Stimulated activated CD8-positive, alpha-beta memory T cell treated with anti-CD3 and anti-CD28 coated beads, Interleukin-4, amount 100 ng/mL, for 24 hours (primary cell): ENCODE data around the gene LAMA3.

Experiments
- DNase-seq: peaks from one replicate; pipeline ENCODE4 v3.0.0-alpha.2; 2020; ENCODE audit warnings: low read depth

LAMA3 gene

DNA sequence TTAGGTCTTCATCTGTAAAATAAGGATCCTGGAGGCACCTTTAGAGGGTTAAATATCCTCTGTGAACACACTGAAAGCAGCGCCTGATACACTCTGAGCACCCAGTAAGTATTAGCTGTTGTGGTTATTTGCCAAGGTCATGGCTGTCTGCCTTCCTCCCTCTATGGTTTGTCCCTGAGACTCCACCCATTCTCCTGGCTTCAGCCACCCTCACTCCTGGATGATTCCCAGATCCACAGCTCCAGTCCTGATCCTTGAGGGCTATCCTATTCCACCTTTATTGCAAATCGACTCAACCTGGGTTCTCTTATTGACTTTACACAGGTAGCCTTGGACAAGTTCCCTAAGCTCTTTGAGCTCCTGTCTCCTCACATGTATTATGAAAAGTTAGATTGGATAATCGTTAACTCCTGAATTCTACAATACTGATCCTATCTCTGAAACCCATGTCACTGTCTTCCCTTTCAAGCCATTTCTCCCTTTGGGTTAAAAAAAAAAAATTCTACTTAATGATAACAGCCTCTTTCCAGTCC, 162.3 kb downstream of the LAMA3 start:
- DNase-seq, result no peak

DNA sequence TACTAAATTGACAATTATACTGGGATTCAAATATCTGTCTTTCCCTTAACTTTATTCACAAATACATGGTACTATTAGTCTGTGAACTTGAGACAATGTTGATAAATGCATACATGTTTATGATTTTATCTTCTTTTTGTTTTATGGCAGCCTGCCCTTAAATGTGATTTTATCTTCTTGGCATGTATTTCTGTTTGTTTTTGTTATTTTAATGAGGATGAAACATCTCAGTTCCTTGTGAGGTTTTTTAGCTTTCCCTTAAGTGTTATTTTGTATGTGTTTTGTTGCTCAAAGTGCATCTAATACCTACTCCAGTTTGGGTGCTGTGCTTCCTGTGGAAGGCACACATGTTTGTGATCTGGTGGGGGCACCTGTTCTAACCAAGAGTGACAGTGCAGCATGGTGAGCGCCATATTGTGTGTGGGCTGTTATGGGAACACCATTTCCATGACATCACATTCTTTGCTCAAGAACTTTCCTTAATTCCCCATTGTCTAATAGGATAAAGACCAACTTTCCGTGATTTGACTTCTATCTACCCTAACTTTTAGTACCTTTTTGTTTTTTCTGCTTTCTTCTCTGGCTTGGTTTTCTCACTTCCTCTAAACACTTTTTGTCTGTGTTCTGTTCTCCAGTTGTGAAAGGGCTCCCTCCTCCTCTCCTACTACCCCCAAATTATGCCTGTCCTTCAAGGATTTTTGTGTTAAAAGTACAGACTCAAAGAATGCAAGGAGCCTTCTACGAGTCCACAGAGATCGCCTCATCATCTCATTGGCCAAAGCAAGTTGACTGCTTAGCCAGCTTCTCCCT, 163.2 kb downstream of the LAMA3 start:
- no peak for DNase-seq

DNA sequence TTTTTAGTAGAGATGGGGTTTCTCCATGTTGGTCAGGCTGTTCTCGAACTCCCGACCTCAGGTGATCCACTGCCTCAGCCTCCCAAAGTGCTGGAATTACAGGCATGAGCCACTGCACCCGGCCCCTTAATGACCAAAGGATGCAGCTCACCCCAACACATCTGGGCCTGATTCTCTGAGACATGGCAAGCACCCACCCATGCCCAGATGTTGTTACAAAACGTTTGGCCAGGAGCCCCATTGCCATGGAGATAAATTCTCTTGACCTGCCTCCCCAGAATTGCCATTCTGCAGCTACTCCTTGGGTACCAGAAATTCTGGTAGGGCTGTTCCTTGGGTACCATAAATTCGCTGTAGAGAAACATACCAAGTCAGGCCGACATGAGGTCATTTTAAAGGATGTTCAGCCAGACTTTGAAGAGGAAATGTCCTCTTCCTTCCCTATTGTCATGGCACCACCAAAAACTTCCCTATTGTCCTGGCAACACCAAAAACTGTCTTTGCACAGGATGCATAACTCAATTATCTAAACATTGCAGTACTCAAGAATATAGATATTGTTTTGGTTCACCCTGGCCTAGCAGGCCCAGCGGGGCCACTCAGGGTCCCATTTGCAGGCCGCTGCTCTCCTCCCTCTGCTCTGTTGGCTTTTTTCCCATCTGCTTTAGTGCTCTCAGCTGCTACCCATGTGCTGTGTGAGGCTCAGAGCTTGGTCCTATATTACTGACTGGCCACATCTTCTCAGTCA, 164.4 kb downstream of the LAMA3 start:
- no peak for DNase-seq

DNA sequence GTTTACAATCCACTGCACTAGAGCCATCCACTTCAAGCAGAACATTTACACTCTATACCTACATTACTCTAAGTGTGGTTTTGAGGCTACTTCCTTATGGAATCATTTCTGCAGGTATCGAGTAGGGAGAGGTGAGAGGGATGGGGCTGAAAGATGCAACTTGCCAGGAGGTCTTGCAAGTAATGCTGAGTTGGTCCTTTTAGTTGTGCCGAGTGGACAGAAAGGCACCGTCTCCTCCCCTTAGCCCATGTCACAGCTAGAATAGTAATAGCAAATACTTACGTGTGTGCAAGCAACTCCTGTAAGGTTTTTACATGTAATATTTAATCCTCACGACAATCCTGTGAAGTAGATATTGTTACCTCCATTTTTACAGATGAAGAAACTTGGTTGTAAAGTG, 166.5 kb downstream of the LAMA3 start:
- DNase-seq, result no peak

DNA sequence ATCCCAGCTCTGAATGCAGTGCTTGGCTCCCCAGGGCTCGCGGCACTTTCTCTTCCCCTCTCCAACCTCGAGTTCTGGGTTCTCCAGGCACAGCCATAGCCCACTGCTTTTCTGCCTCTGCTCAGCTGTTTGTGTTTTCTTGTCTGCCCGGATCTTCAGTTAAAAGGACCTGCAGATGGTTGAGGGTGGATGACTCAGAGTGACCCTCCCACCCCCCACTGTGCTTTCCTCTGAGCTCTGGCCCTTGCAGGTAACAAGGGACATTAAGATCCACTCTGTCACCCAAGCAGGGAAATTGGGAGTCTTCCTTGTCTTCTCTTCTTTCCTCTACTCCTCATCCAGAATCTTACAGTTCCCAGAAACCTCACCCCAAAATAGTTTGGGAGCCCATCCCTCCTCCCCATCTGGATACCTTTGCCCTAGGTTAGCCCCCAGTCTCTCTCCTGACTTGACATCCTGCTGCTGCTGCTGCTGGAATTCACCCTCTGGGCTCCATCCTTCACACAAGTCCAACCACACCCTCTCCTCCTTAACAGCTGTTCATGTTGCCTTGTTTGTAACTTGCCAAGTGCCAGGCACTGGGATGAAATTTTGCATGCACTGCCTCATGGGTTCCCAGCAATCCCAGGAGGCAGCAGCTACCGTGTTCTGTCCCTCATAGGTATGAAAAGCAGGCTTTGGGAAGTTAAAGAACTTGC, 167.4 kb downstream of the LAMA3 start:
- DNase-seq, result no peak

DNA sequence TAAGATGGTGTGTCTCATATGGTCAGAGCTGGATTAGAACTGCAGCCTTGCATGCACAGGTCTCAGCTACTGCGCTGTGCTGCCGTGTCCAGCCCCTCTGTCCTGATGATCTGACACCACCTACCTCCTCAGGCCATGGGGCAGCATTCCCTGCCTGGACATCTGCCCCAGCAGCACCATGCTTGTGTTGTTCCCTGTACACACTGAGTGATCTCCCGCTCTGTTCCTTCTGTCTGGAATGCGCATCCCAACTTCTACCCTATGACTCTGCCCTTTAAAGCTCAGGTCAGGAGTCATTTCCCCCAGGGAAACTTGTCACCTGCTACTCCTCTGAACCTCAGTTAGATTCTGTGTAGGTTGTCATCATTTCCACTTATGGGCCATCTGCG, 167.9 kb downstream of the LAMA3 start:
- no peak for DNase-seq

DNA sequence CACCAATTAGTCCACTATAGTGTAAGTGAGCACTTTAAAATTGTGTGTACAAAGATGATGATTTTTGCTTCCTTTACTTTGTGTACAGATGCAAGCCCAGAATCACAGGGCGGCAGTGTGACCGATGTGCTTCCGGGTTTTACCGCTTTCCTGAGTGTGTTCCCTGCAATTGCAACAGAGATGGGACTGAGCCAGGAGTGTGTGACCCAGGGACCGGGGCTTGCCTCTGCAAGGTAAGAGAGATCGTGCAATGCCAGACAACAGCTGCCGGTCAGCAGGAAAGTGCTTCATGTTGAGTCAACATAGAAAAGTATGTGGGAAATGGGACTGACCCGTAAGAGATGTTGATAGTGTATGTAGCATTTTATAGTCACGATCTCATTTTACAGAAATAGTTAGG, 168.5 kb downstream of the LAMA3 start:
- DNase-seq, result no peak

DNA sequence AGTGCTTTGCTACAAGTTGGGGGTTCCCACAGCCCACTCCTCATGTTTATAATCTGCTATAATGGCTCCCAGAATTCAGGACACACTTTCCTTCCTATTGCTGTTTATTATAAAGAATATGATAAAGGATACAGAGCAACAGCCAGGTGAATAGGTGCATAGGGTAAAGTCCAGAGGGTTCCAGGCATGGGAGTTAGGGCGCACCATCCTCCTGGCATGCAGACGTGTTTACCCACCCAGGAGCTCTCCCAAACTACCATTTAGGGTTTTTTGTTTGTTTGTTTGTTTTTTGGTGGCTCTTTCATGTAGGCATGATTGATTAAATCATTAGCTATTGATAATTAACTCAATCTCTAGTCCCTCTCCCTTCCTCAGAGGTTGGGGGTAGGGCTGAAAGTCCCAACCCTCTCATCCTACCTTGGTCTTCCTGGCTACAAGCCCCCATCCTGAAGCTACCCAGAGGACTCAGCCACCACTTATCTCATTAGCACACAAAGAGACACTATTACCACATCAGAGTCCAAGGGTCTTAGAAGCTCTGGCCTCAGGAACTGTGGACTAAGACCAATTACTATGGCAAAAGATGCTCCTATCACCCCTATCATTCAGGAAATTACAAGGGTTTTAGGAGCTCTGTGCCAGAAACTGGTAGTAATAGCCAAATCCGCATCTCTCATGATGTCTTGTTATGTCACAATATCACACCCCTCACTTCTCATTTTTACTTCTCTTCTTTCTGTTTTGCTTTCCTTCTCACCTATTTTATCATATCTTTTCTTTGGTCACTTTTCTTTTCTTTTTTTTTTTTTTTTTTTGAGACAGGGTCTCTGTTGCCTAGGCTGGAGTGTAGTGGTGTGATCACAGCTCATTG, 170.4 kb downstream of the LAMA3 start:
- DNase-seq, result no peak

DNA sequence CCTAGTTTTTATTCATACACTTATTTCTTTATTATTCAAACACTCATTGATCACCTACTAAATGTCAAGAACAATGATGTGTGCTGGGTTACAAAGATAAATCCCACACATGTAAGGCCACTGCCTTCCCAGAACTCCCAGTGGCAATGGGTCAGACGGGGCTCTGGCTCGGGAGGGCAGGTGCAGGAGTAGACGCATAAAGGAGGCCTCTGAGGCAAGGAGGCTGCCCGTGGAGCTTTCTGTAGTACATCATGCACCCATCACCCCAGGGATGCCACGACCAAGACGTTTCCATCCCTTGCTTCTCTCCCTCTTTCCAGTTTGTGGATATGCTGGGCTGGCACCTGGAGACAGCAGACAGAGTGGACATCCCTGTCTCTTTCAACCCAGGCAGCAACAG, 172.1 kb downstream of the LAMA3 start:
- DNase-seq, result no peak

DNA sequence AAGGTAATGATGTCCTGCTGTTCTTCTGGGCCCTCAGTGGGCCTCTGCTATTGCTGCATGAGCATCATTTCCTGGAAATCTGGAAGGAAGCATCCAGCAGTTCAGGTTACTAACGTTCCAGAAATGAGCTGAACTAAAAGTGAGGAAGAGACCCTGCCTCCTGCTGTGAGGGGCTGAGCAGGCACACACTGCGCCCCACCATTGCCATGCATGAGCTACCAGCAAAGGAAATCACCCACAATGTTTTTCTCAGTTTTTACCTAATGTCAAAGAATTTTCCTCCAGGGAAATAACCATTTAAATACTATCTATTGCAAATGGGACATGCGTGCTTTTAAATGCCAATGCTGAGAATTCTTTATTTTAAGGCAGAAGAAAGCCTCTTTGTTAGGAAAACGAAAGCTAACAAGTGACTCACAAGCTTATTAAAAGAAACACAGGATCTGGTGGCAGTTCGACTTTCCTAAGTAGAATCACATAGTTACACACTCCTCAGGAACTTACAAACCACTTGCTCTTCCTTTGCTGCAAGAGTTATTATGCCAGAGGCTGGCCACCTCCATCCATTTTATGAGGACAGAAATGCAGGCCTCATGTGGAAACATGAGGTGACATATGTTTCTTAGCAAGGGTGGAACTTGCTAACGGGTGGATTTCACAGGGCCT, 172.7 kb downstream of the LAMA3 start:
- no peak for DNase-seq

DNA sequence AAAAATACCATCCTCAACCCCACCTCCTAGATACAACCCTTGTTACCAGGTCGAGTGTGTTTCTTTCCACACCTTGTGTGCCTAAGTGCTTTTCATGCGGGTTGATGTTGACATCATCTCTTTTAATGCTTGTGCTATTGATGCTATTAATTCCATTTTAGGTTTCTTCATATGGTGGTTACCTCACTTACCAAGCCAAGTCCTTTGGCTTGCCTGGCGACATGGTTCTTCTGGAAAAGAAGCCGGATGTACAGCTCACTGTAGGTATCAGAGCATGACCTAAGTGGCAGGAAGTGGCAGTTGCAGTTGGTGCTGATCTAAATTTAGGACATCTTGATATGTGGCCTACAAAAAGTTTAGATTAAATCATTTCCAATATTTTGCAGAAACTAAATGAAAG, 175.4 kb downstream of the LAMA3 start:
- DNase-seq, result no peak

DNA sequence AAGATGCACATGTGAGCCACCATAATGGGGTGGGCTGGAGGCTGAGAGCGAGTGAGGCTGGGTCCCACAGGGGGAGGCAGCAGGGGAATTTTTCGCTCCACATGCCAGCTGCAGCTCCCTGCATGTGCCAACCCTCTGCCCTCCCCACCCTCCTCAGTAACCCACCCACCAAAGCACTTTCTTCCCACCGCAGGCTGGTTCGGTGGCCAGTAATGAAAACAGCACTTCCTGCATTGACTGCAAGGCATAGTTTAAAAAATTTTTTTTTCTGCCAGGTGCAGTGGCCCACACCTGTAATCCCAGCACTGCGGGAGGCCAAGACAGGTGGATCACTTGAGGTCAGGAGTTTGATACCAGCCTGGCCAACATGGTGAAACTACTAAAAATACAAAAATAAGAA, 177.8 kb downstream of the LAMA3 start:
- DNase-seq, result no peak

DNA sequence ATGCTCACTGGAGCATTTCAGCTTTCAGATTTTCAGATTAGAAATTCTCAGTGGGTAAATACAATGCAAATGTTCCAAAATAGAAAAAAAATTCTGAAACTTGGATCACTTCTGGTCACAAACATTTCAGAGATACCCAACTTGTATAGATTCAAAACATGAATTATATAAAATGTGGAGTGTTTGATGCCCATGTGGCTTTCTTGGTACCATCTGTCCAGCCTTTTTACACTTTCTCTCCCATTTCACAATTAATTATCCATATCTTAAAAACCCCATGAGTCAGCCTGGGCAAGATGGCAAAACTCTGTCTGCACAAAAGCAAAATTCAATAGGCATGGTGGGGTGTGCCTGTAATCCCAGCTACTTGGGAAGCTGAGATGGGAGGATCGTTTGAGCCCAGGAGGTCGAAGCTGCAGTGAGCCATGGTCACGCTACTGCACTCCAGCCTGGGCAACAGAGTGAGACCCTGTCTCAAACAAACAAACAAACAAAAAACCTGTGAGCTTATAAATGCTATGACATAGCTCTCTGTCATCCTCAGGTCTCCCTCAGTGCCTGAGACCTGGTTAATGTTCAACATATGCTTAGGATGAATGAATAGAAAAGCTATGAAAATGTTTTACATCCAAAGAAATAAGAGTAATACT, 179.0 kb downstream of the LAMA3 start:
- no peak for DNase-seq

DNA sequence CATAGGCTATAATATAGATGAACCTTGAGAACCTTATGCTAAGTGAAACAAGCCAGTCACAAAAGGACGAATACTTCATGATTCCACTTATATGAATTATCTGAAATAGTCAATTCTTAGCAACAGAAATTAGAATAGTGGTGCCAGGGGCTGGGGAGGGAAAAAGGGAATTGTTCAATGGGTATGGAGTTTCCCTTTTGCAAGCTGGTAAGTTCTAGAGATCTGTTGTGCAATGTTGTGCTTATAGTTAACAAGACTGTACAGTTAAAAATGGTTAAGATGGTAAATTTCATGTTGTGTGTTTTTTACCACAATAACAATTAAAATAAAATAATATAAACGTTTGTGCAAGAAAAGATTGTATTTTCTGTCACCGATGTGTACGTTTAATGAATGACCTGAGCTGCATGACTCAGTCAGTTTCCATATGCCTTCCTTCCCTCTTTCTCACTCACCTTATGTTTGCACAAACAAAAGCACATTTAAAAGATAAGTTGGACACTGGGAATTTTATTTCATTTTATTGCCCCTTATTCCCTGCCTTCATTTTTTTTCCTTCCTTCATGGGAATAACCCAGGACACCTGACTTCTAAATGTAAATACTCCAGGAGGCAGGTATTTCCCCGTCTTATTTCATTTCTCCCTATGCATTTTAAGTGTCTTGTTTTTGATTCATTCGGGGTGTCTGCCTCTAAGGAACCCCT, 181.6 kb downstream of the LAMA3 start:
- DNase-seq, result no peak

DNA sequence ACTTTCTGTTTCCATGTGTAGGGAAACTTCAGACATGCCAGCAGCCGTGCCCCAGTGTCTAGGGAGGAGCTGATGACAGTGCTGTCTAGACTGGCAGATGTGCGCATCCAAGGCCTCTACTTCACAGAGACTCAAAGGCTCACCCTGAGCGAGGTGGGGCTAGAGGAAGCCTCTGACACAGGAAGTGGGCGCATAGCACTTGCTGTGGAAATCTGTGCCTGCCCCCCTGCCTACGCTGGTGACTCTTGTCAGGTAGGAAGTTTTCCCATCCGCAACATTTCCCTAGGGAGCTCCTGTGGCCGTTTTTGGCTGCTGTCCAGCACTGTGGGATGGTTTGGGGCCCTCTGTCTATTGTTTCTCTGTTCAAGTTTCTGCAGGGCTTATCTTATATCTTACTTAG, 182.2 kb downstream of the LAMA3 start:
- peak; percentile 42 for DNase-seq

DNA sequence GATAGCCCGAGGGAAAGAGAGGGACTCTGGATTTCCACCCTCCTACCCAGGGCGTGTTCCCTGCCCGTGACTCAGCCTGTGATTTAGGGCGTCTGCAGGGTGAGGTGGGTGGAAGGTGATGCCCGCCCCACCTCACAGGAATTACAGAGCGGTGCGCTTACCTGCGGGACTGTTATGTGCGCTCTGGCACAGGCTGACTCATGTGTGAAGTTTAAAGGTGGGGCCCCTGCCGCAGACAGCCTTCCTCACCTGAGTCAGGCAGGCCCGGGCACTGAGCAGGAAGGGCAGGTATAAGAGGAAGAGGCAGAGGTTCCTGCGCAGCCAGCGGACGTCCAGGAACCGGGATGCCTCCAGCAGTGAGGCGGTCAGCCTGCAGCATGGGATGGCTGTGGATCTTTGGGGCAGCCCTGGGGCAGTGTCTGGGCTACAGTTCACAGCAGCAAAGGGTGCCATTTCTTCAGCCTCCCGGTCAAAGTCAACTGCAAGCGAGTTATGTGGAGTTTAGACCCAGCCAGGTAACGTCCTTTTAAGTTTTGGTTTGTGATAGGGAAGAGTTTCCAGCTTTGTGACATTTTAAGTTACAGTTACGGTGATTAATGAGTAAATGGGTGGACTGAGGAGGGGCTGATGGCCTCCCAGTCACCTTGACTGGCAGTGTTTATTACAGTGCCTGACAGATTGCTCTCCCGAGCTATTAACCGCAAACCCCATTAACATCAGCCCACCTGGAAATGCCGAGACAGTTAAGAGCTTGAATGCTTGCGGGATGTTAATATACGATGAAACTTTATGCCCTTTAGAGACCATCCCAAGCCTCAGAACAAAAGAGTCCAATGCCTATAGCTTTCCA, 183.7 kb downstream of the LAMA3 start:
- DNase-seq, result no peak

DNA sequence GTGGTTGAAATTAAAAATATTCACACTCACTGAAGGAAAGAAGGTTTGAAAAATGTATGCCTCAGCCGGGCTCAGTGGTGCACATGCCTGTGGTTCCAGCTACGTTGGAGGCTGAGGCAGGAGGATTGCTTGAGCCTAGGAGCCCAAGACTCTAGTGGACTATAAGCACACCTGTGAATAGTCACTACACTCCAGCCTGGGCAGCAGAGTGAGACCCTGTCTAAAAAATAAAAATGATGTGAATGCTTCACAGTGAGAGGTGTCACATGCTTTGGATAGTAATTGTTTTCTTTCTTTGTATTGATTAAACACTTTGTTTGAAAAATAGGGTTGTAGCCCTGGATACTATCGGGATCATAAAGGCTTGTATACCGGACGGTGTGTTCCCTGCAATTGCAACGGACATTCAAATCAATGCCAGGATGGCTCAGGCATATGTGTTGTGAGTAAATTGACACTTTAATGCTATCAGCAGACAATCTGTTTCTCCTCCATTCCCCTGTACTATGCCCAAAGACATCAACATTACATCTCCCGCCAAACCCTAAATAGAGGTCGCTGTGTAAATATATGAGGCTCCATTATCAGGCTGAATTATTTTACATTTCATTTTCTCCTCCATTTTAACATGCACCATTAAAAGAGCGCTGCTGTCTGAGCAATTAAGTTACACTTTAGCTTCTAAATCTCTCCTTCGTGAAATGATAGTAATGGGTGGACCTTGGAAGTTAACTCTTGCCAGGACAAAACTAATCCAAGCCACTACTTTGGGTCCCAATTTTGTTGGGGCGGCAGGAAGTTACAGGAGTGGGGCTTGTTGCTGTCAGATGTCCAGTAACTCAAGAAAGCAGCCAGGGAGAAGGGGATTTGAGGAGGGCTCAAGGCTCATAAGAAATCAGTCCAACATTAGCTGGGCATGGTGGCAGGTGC, 187.0 kb downstream of the LAMA3 start:
- no peak for DNase-seq

DNA sequence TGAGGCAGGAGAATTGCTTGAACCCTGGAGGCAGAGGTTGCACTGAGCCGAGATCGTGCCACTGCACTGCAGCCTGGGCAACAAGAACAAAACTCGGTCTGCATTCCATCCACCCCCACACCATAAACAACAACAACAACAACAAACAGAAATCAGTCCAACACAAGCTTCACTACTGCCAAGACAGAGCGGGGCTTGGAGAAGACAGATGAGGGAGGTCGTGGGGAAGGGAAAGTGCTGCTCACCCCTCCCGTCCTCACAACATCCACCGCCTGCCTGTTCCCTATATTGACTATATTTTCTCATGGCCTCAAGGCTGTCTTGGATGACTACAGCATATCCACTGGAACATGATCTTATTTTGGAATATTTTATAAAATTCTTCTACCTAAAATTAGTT, 187.7 kb downstream of the LAMA3 start:
- no peak for DNase-seq
